Lower leg skin (tissue), 3 donors: ENCODE results near the gene METTL24.

Experiments
- POLR2A ChIP-seq, 2 donors: fragments of 450-650 bp; IDR thresholded peaks; one replicate each; pipeline ENCODE4 v1.6.1; 2016 to 2017; ENCODE audit warnings: antibody characterized with exemption in 2 of 2, mild to moderate bottlenecking in 1 of 2, moderate library complexity in 1 of 2
- TF ChIP-seq, protein P1 (sequence below), 3 donors: fragments of 450-650 bp; IDR thresholded peaks; one replicate each; pipeline ENCODE4 v1.5.1; 2016; ENCODE audit warnings: antibody characterized with exemption in 3 of 3, mild to moderate bottlenecking in 3 of 3, moderate library complexity in 2 of 3

DNA sequence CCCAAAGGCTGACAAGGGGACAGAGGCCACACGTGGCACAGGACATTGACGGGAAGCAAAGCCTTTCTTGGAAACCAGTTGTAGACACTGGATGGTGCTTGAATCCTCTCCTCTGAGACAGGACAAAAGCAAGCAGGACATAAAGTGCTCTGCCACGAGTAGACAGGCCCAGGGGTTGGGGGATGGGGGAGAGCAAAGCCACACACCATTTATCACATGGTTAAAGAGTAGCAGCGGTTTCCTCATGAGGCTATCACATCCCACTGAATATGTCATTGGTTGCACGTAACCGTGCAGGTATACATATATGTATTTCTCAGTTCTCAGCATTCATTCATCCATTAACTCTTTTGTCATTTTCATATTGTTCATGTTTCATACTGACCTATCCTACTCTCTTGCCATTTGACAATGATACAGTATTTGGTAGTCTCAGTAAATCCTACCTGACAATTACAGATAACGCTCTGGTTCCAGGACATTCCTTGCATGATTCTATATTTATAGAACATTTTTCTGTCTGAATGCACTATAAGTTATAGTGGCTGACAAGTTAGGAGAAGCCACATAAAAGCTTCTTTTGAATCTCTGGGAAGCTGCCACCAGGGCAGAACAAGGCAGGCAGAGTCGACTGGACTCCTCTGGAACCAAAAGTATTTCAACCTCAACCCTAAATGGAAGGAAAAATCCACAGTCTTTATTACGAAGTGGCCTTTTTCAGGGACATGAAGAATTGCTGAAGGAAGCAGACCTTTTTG, 23.5 kb downstream of the METTL24 start:
- no peak for TF ChIP-seq POLR2A (IDR thresholded peaks at IDR 0.05)
- TF ChIP-seq, protein P1, sequence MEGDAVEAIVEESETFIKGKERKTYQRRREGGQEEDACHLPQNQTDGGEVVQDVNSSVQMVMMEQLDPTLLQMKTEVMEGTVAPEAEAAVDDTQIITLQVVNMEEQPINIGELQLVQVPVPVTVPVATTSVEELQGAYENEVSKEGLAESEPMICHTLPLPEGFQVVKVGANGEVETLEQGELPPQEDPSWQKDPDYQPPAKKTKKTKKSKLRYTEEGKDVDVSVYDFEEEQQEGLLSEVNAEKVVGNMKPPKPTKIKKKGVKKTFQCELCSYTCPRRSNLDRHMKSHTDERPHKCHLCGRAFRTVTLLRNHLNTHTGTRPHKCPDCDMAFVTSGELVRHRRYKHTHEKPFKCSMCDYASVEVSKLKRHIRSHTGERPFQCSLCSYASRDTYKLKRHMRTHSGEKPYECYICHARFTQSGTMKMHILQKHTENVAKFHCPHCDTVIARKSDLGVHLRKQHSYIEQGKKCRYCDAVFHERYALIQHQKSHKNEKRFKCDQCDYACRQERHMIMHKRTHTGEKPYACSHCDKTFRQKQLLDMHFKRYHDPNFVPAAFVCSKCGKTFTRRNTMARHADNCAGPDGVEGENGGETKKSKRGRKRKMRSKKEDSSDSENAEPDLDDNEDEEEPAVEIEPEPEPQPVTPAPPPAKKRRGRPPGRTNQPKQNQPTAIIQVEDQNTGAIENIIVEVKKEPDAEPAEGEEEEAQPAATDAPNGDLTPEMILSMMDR (IDR thresholded peaks at IDR 0.05) = no peak
